Measurements from ENCODE around the gene CADM1. TPM values are rescaled to one million over a fixed set of nuclear protein-coding genes. Genes with fewer than 3 reads are reported as not detected.

The CADM1 gene
- total and polyA plus RNA-seq, 2 donors (not counting 1 experiment from before 2014, with no cell fraction given) = 15.4 to 86.0 TPM

DNA sequence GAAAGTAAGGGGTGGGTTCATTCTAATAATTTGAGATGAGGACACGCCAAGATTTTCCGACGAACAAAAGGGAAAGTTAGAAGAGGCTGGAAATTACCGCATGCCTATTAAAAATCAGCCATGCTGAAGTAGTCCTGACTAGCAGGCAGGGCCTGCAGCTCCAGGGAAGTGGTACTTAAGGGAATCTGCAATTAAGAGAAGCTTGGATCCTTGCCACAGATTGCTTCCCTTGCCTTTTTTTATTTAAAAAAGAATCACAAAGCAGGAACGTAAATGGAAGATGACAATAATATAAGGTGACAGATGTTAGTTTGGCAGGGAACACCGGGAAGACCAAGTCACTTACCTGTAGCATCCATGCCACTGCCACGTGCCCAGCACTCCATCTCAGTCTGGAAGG is 359.3 kb downstream of the CADM1 start:
- no peak overlapping the region for H2AFZ ChIP-seq (ENCODE audit: low read length)
- no peak for TF ChIP-seq EZH2 (IDR thresholded peaks at IDR 0.05; ENCODE audit: low read length, missing control alignments)
- TF ChIP-seq, protein P1, sequence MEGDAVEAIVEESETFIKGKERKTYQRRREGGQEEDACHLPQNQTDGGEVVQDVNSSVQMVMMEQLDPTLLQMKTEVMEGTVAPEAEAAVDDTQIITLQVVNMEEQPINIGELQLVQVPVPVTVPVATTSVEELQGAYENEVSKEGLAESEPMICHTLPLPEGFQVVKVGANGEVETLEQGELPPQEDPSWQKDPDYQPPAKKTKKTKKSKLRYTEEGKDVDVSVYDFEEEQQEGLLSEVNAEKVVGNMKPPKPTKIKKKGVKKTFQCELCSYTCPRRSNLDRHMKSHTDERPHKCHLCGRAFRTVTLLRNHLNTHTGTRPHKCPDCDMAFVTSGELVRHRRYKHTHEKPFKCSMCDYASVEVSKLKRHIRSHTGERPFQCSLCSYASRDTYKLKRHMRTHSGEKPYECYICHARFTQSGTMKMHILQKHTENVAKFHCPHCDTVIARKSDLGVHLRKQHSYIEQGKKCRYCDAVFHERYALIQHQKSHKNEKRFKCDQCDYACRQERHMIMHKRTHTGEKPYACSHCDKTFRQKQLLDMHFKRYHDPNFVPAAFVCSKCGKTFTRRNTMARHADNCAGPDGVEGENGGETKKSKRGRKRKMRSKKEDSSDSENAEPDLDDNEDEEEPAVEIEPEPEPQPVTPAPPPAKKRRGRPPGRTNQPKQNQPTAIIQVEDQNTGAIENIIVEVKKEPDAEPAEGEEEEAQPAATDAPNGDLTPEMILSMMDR (conservative IDR thresholded peaks at IDR 0.05 in 1 of 2, IDR thresholded peaks at IDR 0.05 in 1 of 2; ENCODE audit: low read depth in 1 of 2, low read length in 2 of 2) = no peak

DNA sequence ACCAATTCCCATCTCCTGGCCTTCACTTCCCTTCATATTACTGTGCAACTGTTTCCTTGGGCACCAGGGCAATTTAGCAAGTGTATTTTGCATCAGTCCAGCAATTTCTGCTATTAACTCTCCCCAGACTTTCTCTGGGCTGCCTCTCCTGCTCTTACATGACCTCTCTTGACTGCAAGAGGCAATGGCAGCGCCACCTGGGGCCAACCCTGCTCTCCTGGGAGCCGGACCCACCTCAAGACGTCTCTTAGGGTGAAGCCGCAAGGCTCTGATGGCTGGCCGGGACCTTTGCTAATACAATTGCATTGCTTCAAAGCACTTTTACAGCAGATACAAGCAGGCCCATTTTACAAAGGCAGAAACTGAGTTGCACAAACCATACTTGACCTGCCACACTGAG is 360.2 kb downstream of the CADM1 start:
- H3K27ac ChIP-seq (ENCODE audit: insufficient read depth, low read length) = no peak overlapping the region
- H4K20me1 ChIP-seq (ENCODE audit: control insufficient read depth, extremely low read depth, insufficient read depth, low read length) = no peaks in the 10 kb centered on the region
- TF ChIP-seq, protein P1 (conservative IDR thresholded peaks at IDR 0.05 in 1 of 2, IDR thresholded peaks at IDR 0.05 in 1 of 2; ENCODE audit: low read depth in 1 of 2, low read length in 2 of 2) = no peak
- no peak for TF ChIP-seq EZH2 (IDR thresholded peaks at IDR 0.05; ENCODE audit: low read length, missing control alignments)
- H3K4me3 ChIP-seq (replicated peaks in 1 of 4; ENCODE audit: control extremely low read depth in 1 of 4, insufficient read depth in 1 of 4, low read depth in 3 of 4, low read length in 4 of 4) = no peak overlapping the region
- no peak overlapping the region for H3K9ac ChIP-seq (ENCODE audit: insufficient read depth, low read length)
- no peaks in the 10 kb centered on the region for H3K79me2 ChIP-seq (ENCODE audit: control insufficient read depth, insufficient read depth, low read length)
- no peaks in the 10 kb centered on the region for H3K36me3 ChIP-seq (ENCODE audit: control insufficient read depth, insufficient read depth, low read length)
- H3K4me1 ChIP-seq (ENCODE audit: control insufficient read depth, extremely low read depth, insufficient read depth, low read length) = no peaks in the 10 kb centered on the region
- no peak overlapping the region for H2AFZ ChIP-seq (ENCODE audit: low read length)
- DNase-seq (ENCODE audit: low read depth in 2 of 2) = no peak
- H3K9me3 ChIP-seq (ENCODE audit: control insufficient read depth, insufficient read depth, low read depth, low read length) = no peaks in the 10 kb centered on the region
- H3K4me2 ChIP-seq (ENCODE audit: extremely low read depth, insufficient read depth, low read length) = no peak overlapping the region
- H3K27me3 ChIP-seq (ENCODE audit: control insufficient read depth, insufficient read depth, low read length) = no peaks in the 10 kb centered on the region

More for the DNA sequence above, 359.3 kb downstream of the CADM1 start:
- Histone ChIP-seq H3K27ac (ENCODE audit: insufficient read depth, low read length) (no peak overlapping the region), H3K27me3 (ENCODE audit: control insufficient read depth, insufficient read depth, low read length) (no peaks in the 10 kb centered on the region), H3K4me3 (replicated peaks in 1 of 4; ENCODE audit: control extremely low read depth in 1 of 4, insufficient read depth in 1 of 4, low read depth in 3 of 4, low read length in 4 of 4) (no peak overlapping the region), H3K79me2 (ENCODE audit: control insufficient read depth, insufficient read depth, low read length) (no peaks in the 10 kb centered on the region), H3K36me3 (ENCODE audit: control insufficient read depth, insufficient read depth, low read length) (no peaks in the 10 kb centered on the region), H4K20me1 (ENCODE audit: control insufficient read depth, extremely low read depth, insufficient read depth, low read length) (no peaks in the 10 kb centered on the region), H3K9ac (ENCODE audit: insufficient read depth, low read length) (no peak overlapping the region), H3K4me1 (ENCODE audit: control insufficient read depth, extremely low read depth, insufficient read depth, low read length) (no peaks in the 10 kb centered on the region), H3K4me2 (ENCODE audit: extremely low read depth, insufficient read depth, low read length) (no peak overlapping the region), H3K9me3 (ENCODE audit: control insufficient read depth, insufficient read depth, low read depth, low read length) (no peaks in the 10 kb centered on the region)
- no peak for DNase-seq (ENCODE audit: low read depth in 2 of 2)

DNA sequence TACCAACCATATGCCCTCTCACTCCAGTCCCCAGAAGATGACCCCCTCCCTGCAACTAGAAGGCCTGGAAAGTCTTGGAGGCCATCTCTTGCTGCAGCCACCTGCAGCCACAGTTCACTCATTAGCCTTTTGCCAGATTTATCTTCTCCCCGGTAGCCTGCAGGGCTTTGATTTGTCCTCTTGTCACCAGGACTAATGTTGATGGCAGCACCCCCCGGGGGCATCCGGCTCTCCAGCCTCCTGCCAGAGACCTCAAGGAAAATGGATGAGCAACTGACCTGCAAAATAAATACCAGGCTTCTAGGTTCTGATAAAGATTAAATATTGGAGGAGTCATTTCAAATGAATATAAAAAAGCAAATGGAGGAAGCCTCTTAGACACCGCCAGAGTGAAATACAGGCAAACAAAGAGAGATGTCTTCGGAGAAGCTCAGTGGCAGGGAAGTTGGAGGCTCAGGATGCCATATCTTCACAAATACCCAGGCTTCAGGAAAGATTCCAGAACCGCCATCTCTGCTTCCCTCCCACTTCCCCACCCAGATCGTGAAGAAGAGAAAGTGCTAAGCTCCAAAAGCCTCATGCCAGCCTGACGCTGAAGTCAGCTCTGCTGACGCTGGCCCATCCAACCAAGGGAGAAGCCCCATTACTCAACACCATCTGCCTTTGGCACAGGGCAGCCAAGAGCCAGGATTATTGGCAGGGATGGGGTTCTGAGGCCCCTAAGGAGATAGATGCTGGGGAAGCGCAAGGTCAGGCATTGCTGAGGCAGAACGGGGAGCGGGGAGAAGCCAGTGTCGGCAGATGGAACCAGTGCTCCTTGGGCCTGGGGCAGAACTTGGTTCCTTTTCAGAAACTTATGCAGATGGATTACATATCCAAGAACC is 362.7 kb downstream of the CADM1 start:
- Histone ChIP-seq H4K20me1 (ENCODE audit: control insufficient read depth, extremely low read depth, insufficient read depth, low read length) (no peaks in the 10 kb centered on the region), H3K4me3 (replicated peaks in 1 of 4; ENCODE audit: control extremely low read depth in 1 of 4, insufficient read depth in 1 of 4, low read depth in 3 of 4, low read length in 4 of 4) (no peak overlapping the region), H2AFZ (ENCODE audit: low read length) (no peak overlapping the region), H3K27me3 (ENCODE audit: control insufficient read depth, insufficient read depth, low read length) (no peaks in the 10 kb centered on the region), H3K9ac (ENCODE audit: insufficient read depth, low read length) (no peak overlapping the region), H3K4me2 (ENCODE audit: extremely low read depth, insufficient read depth, low read length) (no peak overlapping the region), H3K4me1 (ENCODE audit: control insufficient read depth, extremely low read depth, insufficient read depth, low read length) (no peaks in the 10 kb centered on the region), H3K36me3 (ENCODE audit: control insufficient read depth, insufficient read depth, low read length) (no peaks in the 10 kb centered on the region), H3K79me2 (ENCODE audit: control insufficient read depth, insufficient read depth, low read length) (no peaks in the 10 kb centered on the region), H3K27ac (ENCODE audit: insufficient read depth, low read length) (no peak overlapping the region), H3K9me3 (ENCODE audit: control insufficient read depth, insufficient read depth, low read depth, low read length) (no peaks in the 10 kb centered on the region)
- DNase-seq (ENCODE audit: low read depth in 2 of 2) = no peak
- TF ChIP-seq EZH2 (IDR thresholded peaks at IDR 0.05; ENCODE audit: low read length, missing control alignments) = no peak
